Testis (tissue), 3 donors: ENCODE results near the gene GP1BB. TPM values are rescaled to one million over a fixed set of nuclear protein-coding genes. Genes with fewer than 3 reads are reported as not detected.

Experiments
- DNase-seq: peaks from one replicate; pipeline ENCODE4 v3.0.0-alpha.2; 2019
- H3K27ac ChIP-seq, 2 donors: fragments of 200-600 bp; sonication (generic); one replicate each; pipeline ENCODE4 v1.5.1; 2019
- H3K27me3 ChIP-seq: fragments of 200-600 bp; sonication (generic); one replicate; pipeline ENCODE4 v1.5.1; 2019
- H3K36me3 ChIP-seq: fragments of 200-600 bp; sonication (generic); one replicate; pipeline ENCODE4 v1.5.1; 2017; ENCODE audit warnings: low read depth; ENCODE audit errors: missing control alignments
- H3K4me1 ChIP-seq: fragments of 200-600 bp; sonication (generic); one replicate; pipeline ENCODE4 v1.5.1; 2019
- H3K4me3 ChIP-seq, 2 donors: fragments of 200-600 bp; sonication (generic); one replicate each; pipeline ENCODE4 v1.5.1; 2017 to 2019
- H3K9me3 ChIP-seq: fragments of 200-600 bp; sonication (generic); one replicate; pipeline ENCODE4 v1.5.1; 2017
- CTCF ChIP-seq, 3 experiments: fragments of 450-650 bp in 2 of 3; fragments of 200-600 bp in 1 of 3; sonication (generic) in 1 of 3; IDR thresholded peaks; one replicate each; pipeline ENCODE4 v1.5.1; 2016 to 2019; ENCODE audit warnings: antibody characterized with exemption in 3 of 3, mild to moderate bottlenecking in 2 of 3, moderate library complexity in 1 of 3
- POLR2A ChIP-seq: fragments of 450-650 bp; IDR thresholded peaks from one replicate; pipeline ENCODE4 v1.6.1; 2017; ENCODE audit warnings: antibody characterized with exemption, mild to moderate bottlenecking, moderate library complexity
- WGBS, 2 donors: methylation state at CpG; one replicate each; pipeline ENCODE4 v1.1.5; 2018; 5-methylcytosine and 5-hydroxymethylcytosine counted together
- intact Hi-C: fragments of 100-400 bp; cut with DNase I; formaldehyde crosslinking; loops from one replicate; pipeline ENCODE4 v1.15.1; 2023; ENCODE audit warnings: low total_unique reads
- polyA plus RNA-seq: library from polyadenylated mRNA; stranded (reverse); fragments of 350-450 nt; fragmentation: Illumina TruSeq; extraction: RNeasy Lipid Tissue Mini Kit (QIAGEN cat#74804); gene quantifications from one replicate; pipeline ENCODE4 v1.2.3, GENCODE V29; 2014; ENCODE audit warnings: low read depth, low replicate concordance; ENCODE audit not compliant: insufficient read depth
- total RNA-seq, 2 donors: library from RNA; depleted of rRNA; stranded (reverse); fragments of >200 nt; gene quantifications; one replicate each; pipeline ENCODE4 v1.2.3, GENCODE V29; 2016

GP1BB gene
- total and polyA plus RNA-seq, 3 donors from 2014 or later = 28.0 to 65.1 TPM; not detected in 1

GRCh38 chr22:19732403-19733113, 9.2 kb downstream of the GP1BB start:
- H3K4me1 ChIP-seq = no peaks in the 10 kb centered on the region
- intact Hi-C loops = loop anchor here (5.0 kb wide), 1 partner anchor 180 kb away; no protein-coding TSS in a partner anchor
- TF ChIP-seq POLR2A = no peak
- no peak for TF ChIP-seq CTCF (IDR thresholded peaks at IDR 0.05)
- no peak overlapping the region for H3K4me3 ChIP-seq
- no peak for DNase-seq
- H3K9me3 ChIP-seq = no peaks in the 10 kb centered on the region
- no peak overlapping the region for H3K27ac ChIP-seq
- 90% methylated on average over 9 to 10 of the region's 10 CpGs for WGBS, 2 donors
- H3K27me3 ChIP-seq = no peaks in the 10 kb centered on the region
- no peaks in the 10 kb centered on the region for H3K36me3 ChIP-seq

GRCh38 chr22:19733755-19734154, 10.4 kb downstream of the GP1BB start:
- intact Hi-C loops = loop anchor here (5.0 kb wide), 1 partner anchor 179 kb away; no protein-coding TSS in a partner anchor
- TF ChIP-seq POLR2A (no peak), CTCF (IDR thresholded peaks at IDR 0.05) (no peak)
- 90 to 91% methylated on average over 5 of the region's 5 CpGs for WGBS, 2 donors

GRCh38 chr22:19734163-19734562, 10.8 kb downstream of the GP1BB start:
- Histone ChIP-seq H3K36me3 (no peaks in the 10 kb centered on the region), H3K4me1 (no peaks in the 10 kb centered on the region), H3K9me3 (no peaks in the 10 kb centered on the region), H3K27me3 (no peaks in the 10 kb centered on the region), H3K4me3 (no peak overlapping the region), H3K27ac (no peak overlapping the region)
- no peak for TF ChIP-seq POLR2A
- no peak for TF ChIP-seq CTCF (IDR thresholded peaks at IDR 0.05)
- no peak for DNase-seq
- intact Hi-C loops = loop anchor here (5.0 kb wide), 1 partner anchor 178 kb away; no protein-coding TSS in a partner anchor
- WGBS, 2 donors = 87 to 94% methylated on average over 7 of the region's 7 CpGs

More at GRCh38 chr22:19733755-19734154, 10.4 kb downstream of the GP1BB start:
- Histone ChIP-seq H3K4me1 (no peaks in the 10 kb centered on the region), H3K27ac (no peak overlapping the region), H3K27me3 (no peaks in the 10 kb centered on the region), H3K9me3 (no peaks in the 10 kb centered on the region), H3K36me3 (no peaks in the 10 kb centered on the region), H3K4me3 (no peak overlapping the region)
- no peak for DNase-seq

- intact Hi-C loops = loop anchor here (5.0 kb wide), 1 partner anchor 177 kb away; no protein-coding TSS in a partner anchor
- Histone ChIP-seq H3K27ac (no peak overlapping the region), H3K36me3 (no peaks in the 10 kb centered on the region), H3K4me1 (no peaks in the 10 kb centered on the region), H3K27me3 (no peaks in the 10 kb centered on the region), H3K9me3 (no peaks in the 10 kb centered on the region), H3K4me3 (no peak overlapping the region)
- WGBS, 2 donors = 88 to 100% methylated on average over 3 to 5 of the region's 5 CpGs
- DNase-seq = no peak
- TF ChIP-seq POLR2A (no peak), CTCF (IDR thresholded peaks at IDR 0.05) (no peak)
Observed at GRCh38 chr22:19734837-19735382, 11.6 kb downstream of the GP1BB start.
